NCI-H2029 (cell line): Measurements from ENCODE around the gene ABCC4.

Experiments used
- DNase-seq: peaks from one replicate; lab custom pipeline; 2025; lab: John Stamatoyannopoulos, UW

ABCC4 gene

GRCh38 chr13:94992036-94992960 is 309.0 kb downstream of the ABCC4 start:
- no peak for DNase-seq

GRCh38 chr13:94988654-94989053 is 312.6 kb downstream of the ABCC4 start:
- no peak for DNase-seq

GRCh38 chr13:94987869-94988268 is 313.4 kb downstream of the ABCC4 start:
- no peak for DNase-seq

GRCh38 chr13:94987081-94987480 is 314.2 kb downstream of the ABCC4 start:
- DNase-seq: no peak

- DNase-seq: no peak
Measured at GRCh38 chr13:94984958-94985357, 316.3 kb downstream of the ABCC4 start.

GRCh38 chr13:94978516-94978915 is 322.7 kb downstream of the ABCC4 start:
- DNase-seq: no peak

- no peak for DNase-seq
Measured at GRCh38 chr13:94974015-94974951, 327.0 kb downstream of the ABCC4 start.

GRCh38 chr13:94972262-94972661 is 329.0 kb downstream of the ABCC4 start:
- no peak for DNase-seq
